Measurements from ENCODE around the gene NAALADL2.

DNA sequence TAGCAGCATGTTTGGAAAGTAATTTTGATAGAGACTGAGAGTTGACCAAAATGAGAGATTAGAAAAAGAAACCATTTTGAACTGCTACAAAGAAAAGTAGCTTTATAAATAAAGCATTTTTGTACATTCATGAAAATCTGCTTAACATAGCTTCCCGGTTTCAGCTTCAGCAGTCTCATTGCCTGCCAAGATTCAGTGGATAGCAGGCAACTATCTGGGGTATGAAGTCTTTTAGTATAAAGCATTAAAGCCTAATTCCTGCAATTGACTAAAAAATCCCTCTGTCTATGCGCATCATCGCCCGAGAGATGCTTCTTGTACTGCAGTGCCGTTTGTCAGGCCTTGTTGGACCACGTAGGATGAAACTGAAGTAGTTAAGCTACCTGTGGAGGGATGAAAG lies 588.4 kb downstream of the NAALADL2 start:
- TF ChIP-seq, protein P1, sequence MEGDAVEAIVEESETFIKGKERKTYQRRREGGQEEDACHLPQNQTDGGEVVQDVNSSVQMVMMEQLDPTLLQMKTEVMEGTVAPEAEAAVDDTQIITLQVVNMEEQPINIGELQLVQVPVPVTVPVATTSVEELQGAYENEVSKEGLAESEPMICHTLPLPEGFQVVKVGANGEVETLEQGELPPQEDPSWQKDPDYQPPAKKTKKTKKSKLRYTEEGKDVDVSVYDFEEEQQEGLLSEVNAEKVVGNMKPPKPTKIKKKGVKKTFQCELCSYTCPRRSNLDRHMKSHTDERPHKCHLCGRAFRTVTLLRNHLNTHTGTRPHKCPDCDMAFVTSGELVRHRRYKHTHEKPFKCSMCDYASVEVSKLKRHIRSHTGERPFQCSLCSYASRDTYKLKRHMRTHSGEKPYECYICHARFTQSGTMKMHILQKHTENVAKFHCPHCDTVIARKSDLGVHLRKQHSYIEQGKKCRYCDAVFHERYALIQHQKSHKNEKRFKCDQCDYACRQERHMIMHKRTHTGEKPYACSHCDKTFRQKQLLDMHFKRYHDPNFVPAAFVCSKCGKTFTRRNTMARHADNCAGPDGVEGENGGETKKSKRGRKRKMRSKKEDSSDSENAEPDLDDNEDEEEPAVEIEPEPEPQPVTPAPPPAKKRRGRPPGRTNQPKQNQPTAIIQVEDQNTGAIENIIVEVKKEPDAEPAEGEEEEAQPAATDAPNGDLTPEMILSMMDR (IDR thresholded peaks at IDR 0.05) = no peak
- TF ChIP-seq POLR2A (IDR thresholded peaks at IDR 0.05) = no peak
